WTC11 (cell line): Measurements from ENCODE around the gene FST. TPM values are rescaled to one million over a fixed set of nuclear protein-coding genes. Genes with fewer than 3 reads are reported as not detected.

ENCODE experiments used
- ATAC-seq: fragments of 200-7000 bp; cut with Tn5 transposase; 2 replicates; pipeline ENCODE4 v1.10.0; 2021; ENCODE audit warnings: mild to moderate bottlenecking, moderate library complexity
- CTCF ChIA-PET: fragments of 300-600 bp; sonication (Branson Sonifier 250); formaldehyde crosslinking; loops from one replicate; lab custom pipeline; 2021; ENCODE audit warnings: antibody characterized with exemption; lab: Charles Lee
- POLR2A ChIA-PET: fragments of 350-600 bp; sonication (Branson Sonifier 250); formaldehyde crosslinking; loops from one replicate; lab custom pipeline; 2021; ENCODE audit warnings: antibody characterized with exemption; lab: Charles Lee
- DNase-seq: peaks from one replicate; pipeline ENCODE4 v3.0.0; 2021; ENCODE audit warnings: low spot score
- H3K27ac Mint-ChIP-seq: 2 replicates; pipeline ENCODE4 v1.8.0; 2021; ENCODE audit warnings: mixed read lengths
- H3K27me3 Mint-ChIP-seq: 2 replicates; pipeline ENCODE4 v1.8.0; 2021; ENCODE audit warnings: low read depth, mild to moderate bottlenecking, moderate library complexity, mixed read lengths
- H3K36me3 Mint-ChIP-seq: 2 replicates; pipeline ENCODE4 v1.8.0; 2021; ENCODE audit warnings: mixed read lengths
- H3K4me1 Mint-ChIP-seq: 2 replicates; pipeline ENCODE4 v1.8.0; 2022; ENCODE audit warnings: mixed read lengths
- H3K4me3 Mint-ChIP-seq: 2 replicates; pipeline ENCODE4 v1.8.0; 2021; ENCODE audit warnings: mild to moderate bottlenecking, moderate library complexity, mixed read lengths
- H3K9me3 Mint-ChIP-seq: 2 replicates; pipeline ENCODE4 v1.8.0; 2021; ENCODE audit warnings: mixed read lengths
- FOXP1 ChIP-seq: sonication (generic); formaldehyde crosslinking; IDR thresholded peaks from 2 replicates; pipeline ENCODE4 v1.8.0; 2022; ENCODE audit warnings: missing genetic modification reagents, mild to moderate bottlenecking, moderate library complexity, borderline replicate concordance
- GABPB1 ChIP-seq: sonication (generic); formaldehyde crosslinking; IDR thresholded peaks from 2 replicates; pipeline ENCODE4 v1.8.1; 2023; ENCODE audit warnings: mild to moderate bottlenecking, missing genetic modification reagents
- KAT7 ChIP-seq: sonication (generic); formaldehyde crosslinking; IDR thresholded peaks from 2 replicates; pipeline ENCODE4 v1.8.1; 2023; ENCODE audit warnings: missing genetic modification reagents, mild to moderate bottlenecking, borderline replicate concordance
- NR1H2 ChIP-seq: sonication (generic); formaldehyde crosslinking; IDR thresholded peaks from 2 replicates; pipeline ENCODE4 v1.9.0; 2021; ENCODE audit warnings: mild to moderate bottlenecking, moderate library complexity, missing genetic modification reagents
- RELA ChIP-seq: sonication (generic); formaldehyde crosslinking; IDR thresholded peaks from 2 replicates; pipeline ENCODE4 v1.8.1; 2022; ENCODE audit warnings: missing genetic modification reagents, mild to moderate bottlenecking, borderline replicate concordance
- RORB ChIP-seq: fragments of 250-450 bp; sonication (Bioruptor Pico); IDR thresholded peaks from 2 replicates; pipeline ENCODE4 v1.9.0; 2021; ENCODE audit warnings: mild to moderate bottlenecking
- SOX15 ChIP-seq: fragments of 250-450 bp; sonication (Bioruptor Pico); IDR thresholded peaks from 2 replicates; pipeline ENCODE4 v1.9.0; 2021; ENCODE audit warnings: mild to moderate bottlenecking
- TEAD1 ChIP-seq: sonication (generic); formaldehyde crosslinking; IDR thresholded peaks from 2 replicates; pipeline ENCODE4 v1.8.0; 2022; ENCODE audit warnings: mild to moderate bottlenecking, missing genetic modification reagents
- ZNF671 ChIP-seq: fragments of 250-450 bp; sonication (Bioruptor Pico); IDR thresholded peaks from 2 replicates; pipeline ENCODE4 v1.8.0; 2021; ENCODE audit warnings: mild to moderate bottlenecking
- total RNA-seq: library from RNA; stranded (reverse); gene quantifications from 3 replicates; pipeline ENCODE4 v1.2.3, GENCODE V29; 2021
- TF ChIP-seq, protein P1 (sequence below): sonication (generic); formaldehyde crosslinking; IDR thresholded peaks from 2 replicates; pipeline ENCODE4 v1.8.1; 2023; ENCODE audit warnings: mild to moderate bottlenecking, moderate library complexity, missing genetic modification reagents
- TF ChIP-seq, protein P2 (sequence below): sonication (generic); formaldehyde crosslinking; IDR thresholded peaks from 2 replicates; pipeline ENCODE4 v1.8.1; 2022; ENCODE audit warnings: mild to moderate bottlenecking, moderate library complexity, missing genetic modification reagents
- TF ChIP-seq, protein P3 (sequence below): sonication (generic); formaldehyde crosslinking; IDR thresholded peaks from 2 replicates; pipeline ENCODE4 v1.8.1; 2023; ENCODE audit warnings: mild to moderate bottlenecking, missing genetic modification reagents, moderate library complexity
- TF ChIP-seq, protein P4 (sequence below): sonication (generic); formaldehyde crosslinking; IDR thresholded peaks from 2 replicates; pipeline ENCODE4 v1.8.1; 2023; ENCODE audit warnings: mild to moderate bottlenecking, missing genetic modification reagents
- TF ChIP-seq, protein P5 (sequence below): sonication (generic); formaldehyde crosslinking; IDR thresholded peaks from 2 replicates; pipeline ENCODE4 v1.8.0; 2022; ENCODE audit warnings: mild to moderate bottlenecking, missing genetic modification reagents

The FST gene
- total RNA-seq, 1 experiment from 2014 or later = 11.8 TPM

DNA sequence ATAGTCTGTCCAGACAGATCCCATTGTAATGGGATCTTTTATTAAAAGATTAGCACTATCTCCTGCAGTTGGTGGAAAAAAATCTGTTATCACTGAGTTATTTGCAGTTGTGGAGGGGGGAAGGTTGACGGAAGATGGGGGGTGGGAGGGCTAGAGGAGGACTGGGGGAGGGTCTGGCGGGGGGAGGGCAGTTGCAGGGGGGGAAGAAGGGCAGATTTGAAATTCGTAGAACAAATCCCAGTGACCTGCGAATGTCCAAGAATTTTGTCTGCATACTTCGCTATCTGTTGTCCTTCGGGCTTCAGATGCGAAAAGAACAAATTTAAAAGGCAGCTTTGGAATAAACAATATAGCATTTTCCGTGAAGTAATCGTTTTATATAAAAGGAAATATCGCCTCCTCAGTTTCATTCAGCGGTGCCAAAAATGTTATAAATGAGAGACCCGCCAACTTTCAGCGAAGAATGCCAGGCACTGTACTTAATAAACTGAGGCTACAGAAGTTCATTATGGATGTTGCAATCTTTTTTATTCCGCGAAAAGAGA lies 1.3 kb upstream of the FST start (continued):
- TF ChIP-seq, protein P1, sequence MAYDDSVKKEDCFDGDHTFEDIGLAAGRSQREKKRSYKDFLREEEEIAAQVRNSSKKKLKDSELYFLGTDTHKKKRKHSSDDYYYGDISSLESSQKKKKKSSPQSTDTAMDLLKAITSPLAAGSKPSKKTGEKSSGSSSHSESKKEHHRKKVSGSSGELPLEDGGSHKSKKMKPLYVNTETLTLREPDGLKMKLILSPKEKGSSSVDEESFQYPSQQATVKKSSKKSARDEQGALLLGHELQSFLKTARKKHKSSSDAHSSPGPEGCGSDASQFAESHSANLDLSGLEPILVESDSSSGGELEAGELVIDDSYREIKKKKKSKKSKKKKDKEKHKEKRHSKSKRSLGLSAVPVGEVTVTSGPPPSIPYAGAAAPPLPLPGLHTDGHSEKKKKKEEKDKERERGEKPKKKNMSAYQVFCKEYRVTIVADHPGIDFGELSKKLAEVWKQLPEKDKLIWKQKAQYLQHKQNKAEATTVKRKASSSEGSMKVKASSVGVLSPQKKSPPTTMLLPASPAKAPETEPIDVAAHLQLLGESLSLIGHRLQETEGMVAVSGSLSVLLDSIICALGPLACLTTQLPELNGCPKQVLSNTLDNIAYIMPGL = no peak
- no peak for TF ChIP-seq GABPB1 (CRISPR knock-in tag)

DNA sequence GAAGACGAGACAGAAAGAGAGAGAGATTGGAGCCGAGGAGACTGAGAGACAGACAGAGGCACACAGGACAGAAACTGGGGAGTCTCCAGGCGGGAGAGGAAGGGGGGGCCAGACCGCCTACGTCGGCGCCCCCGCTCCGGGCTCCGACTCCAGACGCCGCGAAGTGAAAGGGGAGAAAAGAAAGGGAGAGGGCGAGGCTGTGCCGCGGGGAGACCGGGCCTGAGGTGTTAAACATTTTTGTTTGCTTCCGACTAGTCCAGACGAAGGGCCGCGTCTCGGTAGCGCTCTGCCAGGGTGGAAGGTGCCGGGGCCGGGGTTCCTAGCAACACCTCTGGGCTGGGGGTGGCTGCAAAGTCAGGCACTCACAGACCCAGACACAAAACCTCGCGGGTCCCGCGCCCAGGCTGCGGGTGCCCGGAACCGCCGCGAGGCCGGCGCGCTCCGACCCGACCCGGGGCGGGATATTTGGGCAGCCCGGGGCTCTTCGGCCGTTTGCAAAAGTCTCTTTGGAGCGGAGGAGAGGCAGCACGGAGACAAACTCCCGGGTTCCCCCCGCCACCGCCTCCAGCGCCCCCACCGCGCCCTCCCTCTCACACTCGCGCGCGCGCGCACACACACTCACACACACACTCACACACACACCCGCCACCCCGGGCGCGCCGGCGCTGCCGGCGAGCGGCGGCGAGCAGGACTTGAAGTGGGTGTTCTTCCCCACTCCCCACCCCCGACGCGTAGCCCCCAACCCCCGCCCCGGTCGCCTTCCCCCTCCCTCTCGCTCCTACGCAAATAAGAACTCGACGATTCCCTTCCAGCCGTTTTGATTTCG lies 626 bp upstream of the FST start:
- POLR2A ChIA-PET = no interaction called here

DNA sequence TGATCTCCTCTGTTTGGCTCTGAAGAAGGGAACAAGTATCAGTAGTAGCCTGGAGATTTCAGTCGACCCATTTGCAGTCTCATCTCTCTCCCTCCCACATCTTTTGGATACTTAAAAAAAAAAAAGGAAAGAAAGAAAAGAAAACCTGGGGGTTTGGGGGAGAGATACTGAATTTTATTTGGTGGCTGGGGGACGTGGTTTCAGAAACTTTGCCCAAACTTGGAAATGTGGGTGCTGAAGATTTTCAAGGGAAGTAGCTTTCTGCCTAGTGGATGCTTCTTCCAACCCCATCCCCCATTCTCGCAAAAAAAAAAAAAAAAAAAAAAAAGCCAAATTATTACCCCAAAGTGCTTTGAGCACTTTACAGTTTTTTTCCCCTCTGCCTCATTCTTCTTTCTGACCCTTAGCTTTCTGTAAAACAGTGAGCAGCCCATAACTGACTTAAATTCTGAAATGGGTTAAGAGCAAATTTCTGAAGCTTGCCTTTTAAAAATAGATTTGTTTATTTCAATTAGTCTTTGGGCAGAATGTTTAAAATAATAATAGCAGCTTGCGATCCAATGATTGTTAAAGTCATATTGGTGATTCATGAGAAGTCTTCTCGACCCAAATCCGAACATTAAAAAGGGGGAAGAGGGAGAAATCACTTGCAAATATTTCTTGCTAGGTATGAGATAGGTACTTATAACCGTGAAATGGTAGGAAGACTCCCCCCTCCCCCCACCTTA lies 894 bp downstream of the FST start:
- CTCF ChIA-PET = interaction anchor here (1.0 to 1.3 kb wide), 4 partner anchors 55 to 707 kb away, joined by 3 to 6 read pairs (median 4); no protein-coding TSS in a partner anchor
- peaks cover 11% of the 10 kb centered on the region for H3K27me3 Mint-ChIP-seq
- H3K4me3 Mint-ChIP-seq = peak overlapping the region; percentile 96
- no peaks in the 10 kb centered on the region for H3K9me3 Mint-ChIP-seq
- POLR2A ChIA-PET = no interaction called here
- no peak for DNase-seq
- H3K27ac Mint-ChIP-seq = peak overlapping the region; percentile 61
- H3K4me1 Mint-ChIP-seq = peaks cover 14% of the 10 kb centered on the region
- TF ChIP-seq SOX15 (CRISPR knock-in tag) = no peak
- TF ChIP-seq NR1H2 (CRISPR knock-in tag) = no peak
- no peak for TF ChIP-seq FOXP1 (CRISPR knock-in tag)
- no peak for TF ChIP-seq RELA
- no peak for TF ChIP-seq RORB (CRISPR knock-in tag)
- TF ChIP-seq, protein P2, sequence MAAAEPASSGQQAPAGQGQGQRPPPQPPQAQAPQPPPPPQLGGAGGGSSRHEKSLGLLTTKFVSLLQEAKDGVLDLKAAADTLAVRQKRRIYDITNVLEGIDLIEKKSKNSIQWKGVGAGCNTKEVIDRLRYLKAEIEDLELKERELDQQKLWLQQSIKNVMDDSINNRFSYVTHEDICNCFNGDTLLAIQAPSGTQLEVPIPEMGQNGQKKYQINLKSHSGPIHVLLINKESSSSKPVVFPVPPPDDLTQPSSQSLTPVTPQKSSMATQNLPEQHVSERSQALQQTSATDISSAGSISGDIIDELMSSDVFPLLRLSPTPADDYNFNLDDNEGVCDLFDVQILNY (CRISPR knock-in tag) = no peak
- no peak for TF ChIP-seq TEAD1 (CRISPR knock-in tag)
- no peak for TF ChIP-seq ZNF671 (CRISPR knock-in tag)
- TF ChIP-seq, protein P3, sequence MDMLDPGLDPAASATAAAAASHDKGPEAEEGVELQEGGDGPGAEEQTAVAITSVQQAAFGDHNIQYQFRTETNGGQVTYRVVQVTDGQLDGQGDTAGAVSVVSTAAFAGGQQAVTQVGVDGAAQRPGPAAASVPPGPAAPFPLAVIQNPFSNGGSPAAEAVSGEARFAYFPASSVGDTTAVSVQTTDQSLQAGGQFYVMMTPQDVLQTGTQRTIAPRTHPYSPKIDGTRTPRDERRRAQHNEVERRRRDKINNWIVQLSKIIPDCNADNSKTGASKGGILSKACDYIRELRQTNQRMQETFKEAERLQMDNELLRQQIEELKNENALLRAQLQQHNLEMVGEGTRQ (CRISPR knock-in tag) = no peak
- H3K36me3 Mint-ChIP-seq = peaks cover 23% of the 10 kb centered on the region
- ATAC-seq = no peak

More for the DNA sequence above, 626 bp upstream of the FST start:
- Mint-ChIP-seq H3K4me1 (peaks cover 14% of the 10 kb centered on the region), H3K27ac (peak overlapping the region; percentile 88), H3K4me3 (peak overlapping the region; percentile 88), H3K27me3 (peaks cover 11% of the 10 kb centered on the region), H3K9me3 (no peaks in the 10 kb centered on the region), H3K36me3 (peaks cover 12% of the 10 kb centered on the region)
- CTCF ChIA-PET = interaction anchor here (0.6 kb wide), 1 partner anchor 831 kb away, joined by 3 read pairs; no protein-coding TSS in a partner anchor
- DNase-seq (peak; percentile 62), ATAC-seq (peak; percentile 20)
- TF ChIP-seq KAT7 = 0 out of 2 replicates have a peak, but pooled peaks have one; percentile 67
- TF ChIP-seq, protein P4, sequence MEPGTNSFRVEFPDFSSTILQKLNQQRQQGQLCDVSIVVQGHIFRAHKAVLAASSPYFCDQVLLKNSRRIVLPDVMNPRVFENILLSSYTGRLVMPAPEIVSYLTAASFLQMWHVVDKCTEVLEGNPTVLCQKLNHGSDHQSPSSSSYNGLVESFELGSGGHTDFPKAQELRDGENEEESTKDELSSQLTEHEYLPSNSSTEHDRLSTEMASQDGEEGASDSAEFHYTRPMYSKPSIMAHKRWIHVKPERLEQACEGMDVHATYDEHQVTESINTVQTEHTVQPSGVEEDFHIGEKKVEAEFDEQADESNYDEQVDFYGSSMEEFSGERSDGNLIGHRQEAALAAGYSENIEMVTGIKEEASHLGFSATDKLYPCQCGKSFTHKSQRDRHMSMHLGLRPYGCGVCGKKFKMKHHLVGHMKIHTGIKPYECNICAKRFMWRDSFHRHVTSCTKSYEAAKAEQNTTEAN (CRISPR knock-in tag) = peak; percentile 95
- TF ChIP-seq, protein P5, sequence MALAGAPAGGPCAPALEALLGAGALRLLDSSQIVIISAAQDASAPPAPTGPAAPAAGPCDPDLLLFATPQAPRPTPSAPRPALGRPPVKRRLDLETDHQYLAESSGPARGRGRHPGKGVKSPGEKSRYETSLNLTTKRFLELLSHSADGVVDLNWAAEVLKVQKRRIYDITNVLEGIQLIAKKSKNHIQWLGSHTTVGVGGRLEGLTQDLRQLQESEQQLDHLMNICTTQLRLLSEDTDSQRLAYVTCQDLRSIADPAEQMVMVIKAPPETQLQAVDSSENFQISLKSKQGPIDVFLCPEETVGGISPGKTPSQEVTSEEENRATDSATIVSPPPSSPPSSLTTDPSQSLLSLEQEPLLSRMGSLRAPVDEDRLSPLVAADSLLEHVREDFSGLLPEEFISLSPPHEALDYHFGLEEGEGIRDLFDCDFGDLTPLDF (CRISPR knock-in tag) = no peak
